GM23338 (cell line): ENCODE results near the gene ZFYVE27. TPM values are rescaled to one million over a fixed set of nuclear protein-coding genes. Genes with fewer than 3 reads are reported as not detected.

ENCODE experiments used
- ATAC-seq: fragments of 200-7000 bp; cut with Tn5 transposase; 3 replicates; pipeline ENCODE4 v1.9.1; 2020
- DNase-seq: peaks from one replicate; pipeline ENCODE4 v3.0.0-alpha.2; 2015; ENCODE audit warnings: low spot score
- H2AFZ ChIP-seq: fragments of 200-600 bp; sonication (generic); 2 replicates; pipeline ENCODE4 v1.8.0; 2016; ENCODE audit warnings: antibody characterized with exemption, mild to moderate bottlenecking, moderate library complexity
- H3F3A ChIP-seq: fragments of 200-600 bp; sonication (generic); replicated peaks from 2 replicates; pipeline ENCODE4 v1.8.0; 2017; ENCODE audit warnings: antibody characterized with exemption, mixed run types, low read depth
- H3K27ac ChIP-seq: fragments of 200-600 bp; sonication (generic); 2 replicates; pipeline ENCODE4 v1.6.1; 2016; ENCODE audit warnings: low read depth
- H3K27me3 ChIP-seq: fragments of 200-600 bp; sonication (generic); 2 replicates; pipeline ENCODE4 v1.8.0; 2016; ENCODE audit warnings: mild to moderate bottlenecking, mixed run types, moderate library complexity; ENCODE audit not compliant: insufficient read depth
- H3K36me3 ChIP-seq: fragments of 200-600 bp; sonication (generic); 2 replicates; pipeline ENCODE4 v1.8.0; 2016; ENCODE audit warnings: mild to moderate bottlenecking; ENCODE audit not compliant: insufficient read depth
- H3K4me1 ChIP-seq: fragments of 200-600 bp; sonication (generic); 2 replicates; pipeline ENCODE4 v1.8.0; 2016; ENCODE audit warnings: mild to moderate bottlenecking, moderate library complexity; ENCODE audit not compliant: insufficient read depth
- H3K4me2 ChIP-seq: fragments of 200-600 bp; sonication (generic); 2 replicates; pipeline ENCODE4 v1.7.1; 2017; ENCODE audit warnings: mixed run types
- H3K4me3 ChIP-seq: fragments of 200-600 bp; sonication (generic); 2 replicates; pipeline ENCODE4 v1.6.1; 2016; ENCODE audit warnings: mixed run types
- H3K79me2 ChIP-seq: fragments of 200-600 bp; sonication (generic); replicated peaks from 2 replicates; pipeline ENCODE4 v1.8.0; 2017; ENCODE audit warnings: mild to moderate bottlenecking; ENCODE audit not compliant: insufficient read depth
- H3K9me2 ChIP-seq: fragments of 200-600 bp; sonication (generic); 2 replicates; pipeline ENCODE4 v1.8.0; 2017; ENCODE audit not compliant: insufficient read depth
- H4K20me1 ChIP-seq: fragments of 200-600 bp; sonication (generic); replicated peaks from 2 replicates; pipeline ENCODE4 v1.8.0; 2017; ENCODE audit warnings: mild to moderate bottlenecking; ENCODE audit not compliant: insufficient read depth
- H3K27ac Mint-ChIP-seq: 2 replicates; pipeline ENCODE4 v1.8.0; 2020; ENCODE audit warnings: inconsistent platforms, mild to moderate bottlenecking, moderate library complexity, mixed read lengths
- H3K27me3 Mint-ChIP-seq: 3 replicates; pipeline ENCODE4 v1.8.0; 2022; ENCODE audit warnings: low read depth, mild to moderate bottlenecking, moderate library complexity, mixed read lengths, inconsistent platforms; ENCODE audit not compliant: insufficient read depth, poor library complexity
- H3K36me3 Mint-ChIP-seq: 3 replicates; pipeline ENCODE4 v1.8.0; 2021; ENCODE audit warnings: low read depth, mild to moderate bottlenecking, inconsistent platforms, moderate library complexity, mixed read lengths
- H3K4me1 Mint-ChIP-seq: 3 replicates; pipeline ENCODE4 v1.8.0; 2020; ENCODE audit warnings: mild to moderate bottlenecking, inconsistent platforms, mixed read lengths
- H3K4me3 Mint-ChIP-seq: 3 replicates; pipeline ENCODE4 v1.8.0; 2021; ENCODE audit warnings: moderate library complexity, mild to moderate bottlenecking, inconsistent platforms, mixed read lengths
- H3K9me3 Mint-ChIP-seq: 3 replicates; pipeline ENCODE4 v1.8.0; 2020; ENCODE audit warnings: moderate library complexity, mild to moderate bottlenecking, inconsistent platforms, mixed read lengths
- CREB1 ChIP-seq: fragments of 250-450 bp; sonication (Bioruptor Pico); IDR thresholded peaks from 2 replicates; pipeline ENCODE4 v1.5.0; 2020; ENCODE audit warnings: low read depth, mild to moderate bottlenecking, moderate library complexity
- EZH2 ChIP-seq: fragments of 200-600 bp; sonication (generic); IDR thresholded peaks from one replicate; pipeline ENCODE4 v1.8.0; 2017; ENCODE audit warnings: antibody characterized with exemption, mild to moderate bottlenecking, low read depth; ENCODE audit not compliant: unreplicated experiment
- EZH2phosphoT487 ChIP-seq: fragments of 200-600 bp; sonication (generic); IDR thresholded peaks from one replicate; pipeline ENCODE4 v1.8.1; 2018; ENCODE audit warnings: antibody characterized with exemption; ENCODE audit not compliant: unreplicated experiment
- JUNB ChIP-seq: IDR thresholded peaks from one replicate; pipeline ENCODE4 v1.6.1; 2016; ENCODE audit warnings: antibody characterized with exemption; ENCODE audit not compliant: unreplicated experiment
- NANOG ChIP-seq: IDR thresholded peaks from 2 replicates; pipeline ENCODE4 v1.6.1; 2016; ENCODE audit warnings: antibody characterized with exemption, borderline replicate concordance
- POLR2AphosphoS5 ChIP-seq: IDR thresholded peaks from 2 replicates; pipeline ENCODE4 v1.6.1; 2016; ENCODE audit warnings: antibody characterized with exemption, low read depth
- STAT1 ChIP-seq: IDR thresholded peaks from one replicate; pipeline ENCODE4 v1.6.1; 2016; ENCODE audit warnings: antibody characterized with exemption; ENCODE audit not compliant: unreplicated experiment
- ZNF114 ChIP-seq: fragments of 250-450 bp; sonication (Bioruptor Pico); IDR thresholded peaks from 2 replicates; pipeline ENCODE4 v1.5.0; 2020; ENCODE audit warnings: mild to moderate bottlenecking, moderate library complexity
- ZNF331 ChIP-seq: fragments of 250-450 bp; sonication (Bioruptor Pico); IDR thresholded peaks from 2 replicates; pipeline ENCODE4 v1.5.0; 2020; ENCODE audit warnings: low read depth, mild to moderate bottlenecking, moderate library complexity
- polyA plus RNA-seq: library from polyadenylated mRNA; unstranded; fragments of >200 nt; fragmentation: Nextera tagmentation; extraction: Ambion mirVana; gene quantifications from 2 replicates; pipeline ENCODE4 v1.2.1, GENCODE V29; 2016
- total RNA-seq: library from RNA; depleted of rRNA; stranded (reverse); fragments of >200 nt; shearing (Covaris generic); gene quantifications from 2 replicates; pipeline ENCODE4 v1.2.3, GENCODE V29; 2014
- TF ChIP-seq, protein P1 (sequence below): fragments of 250-450 bp; sonication (Bioruptor Pico); IDR thresholded peaks from 2 replicates; pipeline ENCODE4 v1.5.0; 2020; ENCODE audit warnings: mild to moderate bottlenecking, moderate library complexity
- TF ChIP-seq, protein P2 (sequence below): IDR thresholded peaks from 2 replicates; pipeline ENCODE4 v1.6.1; 2016; ENCODE audit warnings: antibody characterized with exemption
- TF ChIP-seq, protein P3 (sequence below): IDR thresholded peaks from one replicate; pipeline ENCODE4 v1.6.1; 2018; ENCODE audit warnings: antibody characterized with exemption; ENCODE audit not compliant: unreplicated experiment
- TF ChIP-seq, protein P4 (sequence below), 2 experiments: fragments of 200-600 bp in 1 of 2; sonication (generic) in 1 of 2; conservative IDR thresholded peaks; 2 replicates each; pipeline versions ENCODE4 v1.5.1 to v1.6.1; 2016 to 2017; ENCODE audit warnings: antibody characterized with exemption in 2 of 2, low read depth in 2 of 2, mild to moderate bottlenecking in 2 of 2, moderate library complexity in 1 of 2

ZFYVE27 gene
- total and polyA plus RNA-seq, 2 experiments from 2014 or later, result 15.0 to 25.8 TPM

DNA sequence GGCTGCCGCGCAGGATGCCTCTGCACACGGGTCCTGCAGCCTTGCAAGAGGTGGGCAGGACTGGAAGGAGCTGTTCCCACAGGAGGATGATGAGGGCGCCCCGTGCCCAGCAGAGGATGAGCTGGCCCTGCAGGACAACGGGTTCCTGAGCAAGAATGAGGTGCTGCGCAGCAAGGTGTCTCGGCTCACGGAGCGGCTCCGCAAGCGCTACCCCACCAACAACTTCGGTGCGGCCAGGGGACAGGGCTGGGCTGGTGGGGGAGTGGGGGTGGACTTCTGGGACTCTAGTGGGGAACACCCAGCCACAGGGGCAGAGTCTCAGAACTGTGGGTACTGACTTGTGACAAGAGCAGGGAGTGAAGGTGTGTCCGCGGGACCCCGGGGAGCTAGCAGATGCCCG, 16.0 kb downstream of the ZFYVE27 start:
- H3K4me3 Mint-ChIP-seq, result no peak overlapping the region
- Histone ChIP-seq H3F3A (no peaks in the 10 kb centered on the region), H3K4me1 (no peaks in the 10 kb centered on the region), H3K4me3 (no peak overlapping the region), H4K20me1 (peaks cover 3% of the 10 kb centered on the region; the same call in 1 of the 2 replicates), H3K27me3 (no peaks in the 10 kb centered on the region), H2AFZ (no peak overlapping the region), H3K4me2 (no peak overlapping the region), H3K9me2 (no peaks in the 10 kb centered on the region), H3K79me2 (no peaks in the 10 kb centered on the region), H3K36me3 (peaks cover 20% of the 10 kb centered on the region; the same call in 1 of the 2 replicates), H3K27ac (no peak overlapping the region)
- H3K27me3 Mint-ChIP-seq, result peaks cover 4% of the 10 kb centered on the region
- peaks cover 68% of the 10 kb centered on the region for H3K36me3 Mint-ChIP-seq
- no peak overlapping the region for H3K27ac Mint-ChIP-seq
- H3K9me3 Mint-ChIP-seq, result no peaks in the 10 kb centered on the region
- no peak for DNase-seq
- no peak for ATAC-seq
- no peaks in the 10 kb centered on the region for H3K4me1 Mint-ChIP-seq
- TF ChIP-seq CREB1, result no peak
- TF ChIP-seq, protein P1, sequence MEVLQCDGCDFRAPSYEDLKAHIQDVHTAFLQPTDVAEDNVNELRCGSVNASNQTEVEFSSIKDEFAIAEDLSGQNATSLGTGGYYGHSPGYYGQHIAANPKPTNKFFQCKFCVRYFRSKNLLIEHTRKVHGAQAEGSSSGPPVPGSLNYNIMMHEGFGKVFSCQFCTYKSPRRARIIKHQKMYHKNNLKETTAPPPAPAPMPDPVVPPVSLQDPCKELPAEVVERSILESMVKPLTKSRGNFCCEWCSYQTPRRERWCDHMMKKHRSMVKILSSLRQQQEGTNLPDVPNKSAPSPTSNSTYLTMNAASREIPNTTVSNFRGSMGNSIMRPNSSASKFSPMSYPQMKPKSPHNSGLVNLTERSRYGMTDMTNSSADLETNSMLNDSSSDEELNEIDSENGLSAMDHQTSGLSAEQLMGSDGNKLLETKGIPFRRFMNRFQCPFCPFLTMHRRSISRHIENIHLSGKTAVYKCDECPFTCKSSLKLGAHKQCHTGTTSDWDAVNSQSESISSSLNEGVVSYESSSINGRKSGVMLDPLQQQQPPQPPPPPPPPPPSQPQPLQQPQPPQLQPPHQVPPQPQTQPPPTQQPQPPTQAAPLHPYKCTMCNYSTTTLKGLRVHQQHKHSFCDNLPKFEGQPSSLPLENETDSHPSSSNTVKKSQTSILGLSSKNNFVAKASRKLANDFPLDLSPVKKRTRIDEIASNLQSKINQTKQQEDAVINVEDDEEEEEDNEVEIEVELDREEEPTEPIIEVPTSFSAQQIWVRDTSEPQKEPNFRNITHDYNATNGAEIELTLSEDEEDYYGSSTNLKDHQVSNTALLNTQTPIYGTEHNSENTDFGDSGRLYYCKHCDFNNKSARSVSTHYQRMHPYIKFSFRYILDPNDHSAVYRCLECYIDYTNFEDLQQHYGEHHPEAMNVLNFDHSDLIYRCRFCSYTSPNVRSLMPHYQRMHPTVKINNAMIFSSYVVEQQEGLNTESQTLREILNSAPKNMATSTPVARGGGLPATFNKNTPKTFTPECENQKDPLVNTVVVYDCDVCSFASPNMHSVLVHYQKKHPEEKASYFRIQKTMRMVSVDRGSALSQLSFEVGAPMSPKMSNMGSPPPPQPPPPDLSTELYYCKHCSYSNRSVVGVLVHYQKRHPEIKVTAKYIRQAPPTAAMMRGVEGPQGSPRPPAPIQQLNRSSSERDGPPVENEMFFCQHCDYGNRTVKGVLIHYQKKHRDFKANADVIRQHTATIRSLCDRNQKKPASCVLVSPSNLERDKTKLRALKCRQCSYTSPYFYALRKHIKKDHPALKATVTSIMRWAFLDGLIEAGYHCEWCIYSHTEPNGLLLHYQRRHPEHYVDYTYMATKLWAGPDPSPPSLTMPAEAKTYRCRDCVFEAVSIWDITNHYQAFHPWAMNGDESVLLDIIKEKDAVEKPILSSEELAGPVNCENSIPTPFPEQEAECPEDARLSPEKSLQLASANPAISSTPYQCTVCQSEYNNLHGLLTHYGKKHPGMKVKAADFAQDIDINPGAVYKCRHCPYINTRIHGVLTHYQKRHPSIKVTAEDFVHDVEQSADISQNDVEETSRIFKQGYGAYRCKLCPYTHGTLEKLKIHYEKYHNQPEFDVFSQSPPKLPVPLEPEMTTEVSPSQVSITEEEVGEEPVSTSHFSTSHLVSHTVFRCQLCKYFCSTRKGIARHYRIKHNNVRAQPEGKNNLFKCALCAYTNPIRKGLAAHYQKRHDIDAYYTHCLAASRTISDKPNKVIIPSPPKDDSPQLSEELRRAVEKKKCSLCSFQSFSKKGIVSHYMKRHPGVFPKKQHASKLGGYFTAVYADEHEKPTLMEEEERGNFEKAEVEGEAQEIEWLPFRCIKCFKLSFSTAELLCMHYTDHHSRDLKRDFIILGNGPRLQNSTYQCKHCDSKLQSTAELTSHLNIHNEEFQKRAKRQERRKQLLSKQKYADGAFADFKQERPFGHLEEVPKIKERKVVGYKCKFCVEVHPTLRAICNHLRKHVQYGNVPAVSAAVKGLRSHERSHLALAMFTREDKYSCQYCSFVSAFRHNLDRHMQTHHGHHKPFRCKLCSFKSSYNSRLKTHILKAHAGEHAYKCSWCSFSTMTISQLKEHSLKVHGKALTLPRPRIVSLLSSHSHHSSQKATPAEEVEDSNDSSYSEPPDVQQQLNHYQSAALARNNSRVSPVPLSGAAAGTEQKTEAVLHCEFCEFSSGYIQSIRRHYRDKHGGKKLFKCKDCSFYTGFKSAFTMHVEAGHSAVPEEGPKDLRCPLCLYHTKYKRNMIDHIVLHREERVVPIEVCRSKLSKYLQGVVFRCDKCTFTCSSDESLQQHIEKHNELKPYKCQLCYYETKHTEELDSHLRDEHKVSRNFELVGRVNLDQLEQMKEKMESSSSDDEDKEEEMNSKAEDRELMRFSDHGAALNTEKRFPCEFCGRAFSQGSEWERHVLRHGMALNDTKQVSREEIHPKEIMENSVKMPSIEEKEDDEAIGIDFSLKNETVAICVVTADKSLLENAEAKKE (CRISPR knock-in tag), result no peak
- no peak for TF ChIP-seq EZH2
- TF ChIP-seq POLR2AphosphoS5, result no peak
- TF ChIP-seq, protein P2, sequence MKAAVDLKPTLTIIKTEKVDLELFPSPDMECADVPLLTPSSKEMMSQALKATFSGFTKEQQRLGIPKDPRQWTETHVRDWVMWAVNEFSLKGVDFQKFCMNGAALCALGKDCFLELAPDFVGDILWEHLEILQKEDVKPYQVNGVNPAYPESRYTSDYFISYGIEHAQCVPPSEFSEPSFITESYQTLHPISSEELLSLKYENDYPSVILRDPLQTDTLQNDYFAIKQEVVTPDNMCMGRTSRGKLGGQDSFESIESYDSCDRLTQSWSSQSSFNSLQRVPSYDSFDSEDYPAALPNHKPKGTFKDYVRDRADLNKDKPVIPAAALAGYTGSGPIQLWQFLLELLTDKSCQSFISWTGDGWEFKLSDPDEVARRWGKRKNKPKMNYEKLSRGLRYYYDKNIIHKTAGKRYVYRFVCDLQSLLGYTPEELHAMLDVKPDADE, result no peak
- TF ChIP-seq NANOG, result no peak
- TF ChIP-seq, protein P3, sequence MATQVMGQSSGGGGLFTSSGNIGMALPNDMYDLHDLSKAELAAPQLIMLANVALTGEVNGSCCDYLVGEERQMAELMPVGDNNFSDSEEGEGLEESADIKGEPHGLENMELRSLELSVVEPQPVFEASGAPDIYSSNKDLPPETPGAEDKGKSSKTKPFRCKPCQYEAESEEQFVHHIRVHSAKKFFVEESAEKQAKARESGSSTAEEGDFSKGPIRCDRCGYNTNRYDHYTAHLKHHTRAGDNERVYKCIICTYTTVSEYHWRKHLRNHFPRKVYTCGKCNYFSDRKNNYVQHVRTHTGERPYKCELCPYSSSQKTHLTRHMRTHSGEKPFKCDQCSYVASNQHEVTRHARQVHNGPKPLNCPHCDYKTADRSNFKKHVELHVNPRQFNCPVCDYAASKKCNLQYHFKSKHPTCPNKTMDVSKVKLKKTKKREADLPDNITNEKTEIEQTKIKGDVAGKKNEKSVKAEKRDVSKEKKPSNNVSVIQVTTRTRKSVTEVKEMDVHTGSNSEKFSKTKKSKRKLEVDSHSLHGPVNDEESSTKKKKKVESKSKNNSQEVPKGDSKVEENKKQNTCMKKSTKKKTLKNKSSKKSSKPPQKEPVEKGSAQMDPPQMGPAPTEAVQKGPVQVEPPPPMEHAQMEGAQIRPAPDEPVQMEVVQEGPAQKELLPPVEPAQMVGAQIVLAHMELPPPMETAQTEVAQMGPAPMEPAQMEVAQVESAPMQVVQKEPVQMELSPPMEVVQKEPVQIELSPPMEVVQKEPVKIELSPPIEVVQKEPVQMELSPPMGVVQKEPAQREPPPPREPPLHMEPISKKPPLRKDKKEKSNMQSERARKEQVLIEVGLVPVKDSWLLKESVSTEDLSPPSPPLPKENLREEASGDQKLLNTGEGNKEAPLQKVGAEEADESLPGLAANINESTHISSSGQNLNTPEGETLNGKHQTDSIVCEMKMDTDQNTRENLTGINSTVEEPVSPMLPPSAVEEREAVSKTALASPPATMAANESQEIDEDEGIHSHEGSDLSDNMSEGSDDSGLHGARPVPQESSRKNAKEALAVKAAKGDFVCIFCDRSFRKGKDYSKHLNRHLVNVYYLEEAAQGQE, result no peak
- TF ChIP-seq ZNF331 (CRISPR knock-in tag), result no peak
- no peak for TF ChIP-seq ZNF114 (CRISPR knock-in tag)
- TF ChIP-seq EZH2phosphoT487, result no peak
- TF ChIP-seq, protein P4, sequence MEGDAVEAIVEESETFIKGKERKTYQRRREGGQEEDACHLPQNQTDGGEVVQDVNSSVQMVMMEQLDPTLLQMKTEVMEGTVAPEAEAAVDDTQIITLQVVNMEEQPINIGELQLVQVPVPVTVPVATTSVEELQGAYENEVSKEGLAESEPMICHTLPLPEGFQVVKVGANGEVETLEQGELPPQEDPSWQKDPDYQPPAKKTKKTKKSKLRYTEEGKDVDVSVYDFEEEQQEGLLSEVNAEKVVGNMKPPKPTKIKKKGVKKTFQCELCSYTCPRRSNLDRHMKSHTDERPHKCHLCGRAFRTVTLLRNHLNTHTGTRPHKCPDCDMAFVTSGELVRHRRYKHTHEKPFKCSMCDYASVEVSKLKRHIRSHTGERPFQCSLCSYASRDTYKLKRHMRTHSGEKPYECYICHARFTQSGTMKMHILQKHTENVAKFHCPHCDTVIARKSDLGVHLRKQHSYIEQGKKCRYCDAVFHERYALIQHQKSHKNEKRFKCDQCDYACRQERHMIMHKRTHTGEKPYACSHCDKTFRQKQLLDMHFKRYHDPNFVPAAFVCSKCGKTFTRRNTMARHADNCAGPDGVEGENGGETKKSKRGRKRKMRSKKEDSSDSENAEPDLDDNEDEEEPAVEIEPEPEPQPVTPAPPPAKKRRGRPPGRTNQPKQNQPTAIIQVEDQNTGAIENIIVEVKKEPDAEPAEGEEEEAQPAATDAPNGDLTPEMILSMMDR (conservative IDR thresholded peaks at IDR 0.05; ENCODE audit: low read depth in 2 of 2), result no peak
- no peak for TF ChIP-seq JUNB
- TF ChIP-seq STAT1, result no peak
